HepG2 (cell line): ENCODE results near the gene RASIP1. TPM values are rescaled to one million over a fixed set of nuclear protein-coding genes. Genes with fewer than 3 reads are reported as not detected.
A peak's percentile ranks its signal among the peaks of the same experiment; 100 is the strongest.

Experiments
- CHCHD3 ChIP-seq: sonication (generic); formaldehyde crosslinking; IDR thresholded peaks from 2 replicates; pipeline ENCODE4 v1.8.0; 2022; ENCODE audit warnings: mild to moderate bottlenecking, missing genetic modification reagents, moderate library complexity
- FOXO4 ChIP-seq: sonication (generic); formaldehyde crosslinking; conservative IDR thresholded peaks from 2 replicates; pipeline ENCODE4 v1.8.1; 2023; ENCODE audit warnings: missing genetic modification reagents
- GFI1 ChIP-seq: sonication (generic); formaldehyde crosslinking; IDR thresholded peaks from 2 replicates; pipeline ENCODE4 v1.5.0; 2020; ENCODE audit warnings: missing genetic modification reagents, mild to moderate bottlenecking, borderline replicate concordance
- JDP2 ChIP-seq: sonication (generic); formaldehyde crosslinking; IDR thresholded peaks from 2 replicates; pipeline ENCODE4 v1.8.1; 2022; ENCODE audit warnings: missing genetic modification reagents, borderline replicate concordance
- KLF12 ChIP-seq: sonication (generic); formaldehyde crosslinking; IDR thresholded peaks from 2 replicates; pipeline ENCODE4 v1.4.0; 2020; ENCODE audit warnings: missing genetic modification reagents, borderline replicate concordance
- MIER3 ChIP-seq: IDR thresholded peaks from 2 replicates; pipeline ENCODE4 v1.6.1; 2016; ENCODE audit warnings: missing compliant biosample characterization, borderline replicate concordance
- MXI1 ChIP-seq: IDR thresholded peaks from 3 replicates; pipeline ENCODE4 v1.6.1; 2012; ENCODE audit warnings: low read depth, low read length, inconsistent platforms, borderline replicate concordance
- SALL1 ChIP-seq: sonication (generic); formaldehyde crosslinking; IDR thresholded peaks from 2 replicates; pipeline ENCODE4 v1.8.0; 2022; ENCODE audit warnings: mild to moderate bottlenecking, missing genetic modification reagents
- SMAD9 ChIP-seq: sonication (generic); formaldehyde crosslinking; IDR thresholded peaks from 2 replicates; pipeline ENCODE4 v1.5.1; 2020; ENCODE audit warnings: mild to moderate bottlenecking, missing genetic modification reagents
- SPEN ChIP-seq: sonication (generic); formaldehyde crosslinking; IDR thresholded peaks from 2 replicates; pipeline ENCODE4 v1.5.1; 2020; ENCODE audit warnings: low read depth, mild to moderate bottlenecking, missing genetic modification reagents
- TFDP2 ChIP-seq: sonication (generic); formaldehyde crosslinking; IDR thresholded peaks from 2 replicates; pipeline ENCODE4 v1.4.0; 2020; ENCODE audit warnings: missing genetic modification reagents
- THYN1 ChIP-seq: sonication (generic); formaldehyde crosslinking; IDR thresholded peaks from 2 replicates; pipeline ENCODE4 v1.8.1; 2023; ENCODE audit warnings: low read depth, mild to moderate bottlenecking, moderate library complexity, missing genetic modification reagents, borderline replicate concordance
- TRAFD1 ChIP-seq: sonication (generic); formaldehyde crosslinking; IDR thresholded peaks from 2 replicates; pipeline ENCODE4 v1.5.1; 2020; ENCODE audit warnings: missing genetic modification reagents, mild to moderate bottlenecking, borderline replicate concordance
- ZBTB38 ChIP-seq: sonication (generic); formaldehyde crosslinking; IDR thresholded peaks from 2 replicates; pipeline ENCODE4 v1.5.1; 2020; ENCODE audit warnings: mild to moderate bottlenecking, missing genetic modification reagents
- ZNF274 ChIP-seq: sonication (generic); formaldehyde crosslinking; IDR thresholded peaks from 2 replicates; pipeline ENCODE4 v1.5.1; 2020; ENCODE audit warnings: mild to moderate bottlenecking, missing genetic modification reagents
- ZNF776 ChIP-seq: sonication (generic); formaldehyde crosslinking; IDR thresholded peaks from 2 replicates; pipeline ENCODE4 v1.4.0; 2020; ENCODE audit warnings: mild to moderate bottlenecking, missing genetic modification reagents
- ZSCAN31 ChIP-seq: sonication (generic); formaldehyde crosslinking; IDR thresholded peaks from 2 replicates; pipeline ENCODE4 v1.5.0; 2020; ENCODE audit warnings: low read depth, mild to moderate bottlenecking, missing genetic modification reagents
- polyA plus RNA-seq, 8 experiments: library from polyadenylated mRNA; depleted of rRNA in 3 of 8; stranded (reverse) in 7 of 8; unstranded in 1 of 8; fragments of >200 nt; fragmentation: Illumina TruSeq in 4 of 8; extraction: Trizol in 4 of 8; gene quantifications; 2 replicates each; pipeline versions ENCODE4 v1.2.1 to v1.2.3, GENCODE V29; 2011 to 2016; ENCODE audit warnings: low read depth in 4 of 8, missing spikeins in 1 of 8, mixed read lengths in 1 of 8; ENCODE audit not compliant: insufficient read depth in 1 of 8
- total RNA-seq, 5 experiments: library from RNA; depleted of rRNA; stranded (reverse); fragments of >200 nt; fragmentation: Illumina TruSeq; extraction: Trizol; gene quantifications; 2 replicates each; pipeline ENCODE4 v1.2.3, GENCODE V29; 2016; ENCODE audit warnings: low read depth in 1 of 5

The RASIP1 gene
- total and polyA plus RNA-seq, 2 of the 13 experiments (the other 11 are each of a cell fraction or from before 2014, with no cell fraction given): 0.44 to 0.58 TPM

- TF ChIP-seq TFDP2: peak; percentile 76
- TF ChIP-seq GFI1 (CRISPR knock-in tag): peak; percentile 23; the same call in 1 of the 2 replicates
- 0 out of 2 replicates have a peak, but pooled peaks have one; percentile 79 for TF ChIP-seq FOXO4
- peak; percentile 41; the same call in 1 of the 3 replicates for TF ChIP-seq MXI1
- peak; percentile 69; the same call in 1 of the 2 replicates for TF ChIP-seq JDP2 (CRISPR knock-in tag)
- peak; percentile 77 for TF ChIP-seq ZSCAN31 (CRISPR knock-in tag)
- peak; percentile 90; the same call in 1 of the 2 replicates for TF ChIP-seq CHCHD3
- TF ChIP-seq THYN1 (CRISPR knock-in tag): no peak
- 0 out of 2 replicates have a peak, but pooled peaks have one; percentile 42 for TF ChIP-seq SPEN (CRISPR knock-in tag)
- TF ChIP-seq ZNF274 (CRISPR knock-in tag): peak; percentile 59; the same call in 1 of the 2 replicates
- TF ChIP-seq SMAD9 (CRISPR knock-in tag): no peak
- no peak for TF ChIP-seq TRAFD1 (CRISPR knock-in tag)
- peak; percentile 45; the same call in 1 of the 2 replicates for TF ChIP-seq SALL1 (CRISPR knock-in tag)
- TF ChIP-seq KLF12: peak; percentile 73; the same call in 1 of the 2 replicates
- no peak for TF ChIP-seq MIER3 (CRISPR knock-in tag)
- peak; percentile 77; the same call in 1 of the 2 replicates for TF ChIP-seq ZBTB38 (CRISPR knock-in tag)
- peak; percentile 93; the same call in 1 of the 2 replicates for TF ChIP-seq ZNF776
- TF ChIP-seq, all 625 proteins: peak for 158
Measured at GRCh38 chr19:48738557-48739403, 1.6 kb downstream of the RASIP1 start (continued).
